DMS114 treated with DMSO at 0.1 percent for 48 hours (cell line): ENCODE data around the gene CDV3.

ENCODE experiments used
- DNase-seq: peaks from one replicate; lab custom pipeline; 2025; ENCODE audit not compliant: unreplicated experiment; lab: John Stamatoyannopoulos, UW

Gene CDV3

GRCh38 chr3:133568294-133569014 is 5.0 kb upstream of the CDV3 start:
- DNase-seq = no peak

DNA sequence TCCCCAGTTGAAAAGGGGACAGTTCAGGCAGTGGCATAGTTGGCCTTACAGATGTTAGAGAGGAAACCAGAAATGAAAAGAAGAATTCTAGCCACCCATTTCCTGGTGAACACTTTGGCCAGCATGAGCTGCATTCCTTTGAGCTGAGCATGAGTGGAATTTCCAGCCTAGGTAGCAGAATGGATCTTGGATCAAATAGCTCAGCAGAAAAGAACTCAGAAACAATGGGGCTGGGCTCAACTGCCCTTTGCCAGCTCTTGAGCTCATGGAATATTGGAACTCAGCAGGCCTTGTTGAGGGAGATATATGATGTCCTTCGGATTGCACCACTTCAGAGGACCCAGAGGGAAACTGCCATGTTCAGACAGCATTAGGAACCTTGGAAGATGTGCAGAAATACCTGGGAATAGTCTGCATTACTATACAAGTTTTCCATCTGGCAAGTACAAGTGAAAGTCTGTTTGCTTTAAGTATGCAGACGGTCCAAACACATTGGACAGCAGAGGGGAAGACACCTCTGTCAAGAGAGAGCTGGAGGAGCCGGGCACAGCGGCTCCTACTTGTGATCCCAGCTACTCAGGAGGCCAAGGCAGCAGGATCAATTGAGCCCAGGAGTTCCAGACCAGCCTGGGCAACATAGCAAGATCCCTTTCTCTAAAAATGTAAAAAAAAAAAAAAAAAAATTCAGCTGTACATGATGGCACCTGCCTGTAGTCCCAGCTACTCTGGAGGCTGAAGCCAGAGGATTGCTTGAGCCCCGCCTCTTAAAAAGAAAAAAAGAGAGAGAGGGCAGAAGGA is 3.1 kb upstream of the CDV3 start:
- no peak for DNase-seq

- no peak for DNase-seq
These were observed 2.6 kb upstream of the CDV3 start for GRCh38 chr3:133570937-133571320.

DNA sequence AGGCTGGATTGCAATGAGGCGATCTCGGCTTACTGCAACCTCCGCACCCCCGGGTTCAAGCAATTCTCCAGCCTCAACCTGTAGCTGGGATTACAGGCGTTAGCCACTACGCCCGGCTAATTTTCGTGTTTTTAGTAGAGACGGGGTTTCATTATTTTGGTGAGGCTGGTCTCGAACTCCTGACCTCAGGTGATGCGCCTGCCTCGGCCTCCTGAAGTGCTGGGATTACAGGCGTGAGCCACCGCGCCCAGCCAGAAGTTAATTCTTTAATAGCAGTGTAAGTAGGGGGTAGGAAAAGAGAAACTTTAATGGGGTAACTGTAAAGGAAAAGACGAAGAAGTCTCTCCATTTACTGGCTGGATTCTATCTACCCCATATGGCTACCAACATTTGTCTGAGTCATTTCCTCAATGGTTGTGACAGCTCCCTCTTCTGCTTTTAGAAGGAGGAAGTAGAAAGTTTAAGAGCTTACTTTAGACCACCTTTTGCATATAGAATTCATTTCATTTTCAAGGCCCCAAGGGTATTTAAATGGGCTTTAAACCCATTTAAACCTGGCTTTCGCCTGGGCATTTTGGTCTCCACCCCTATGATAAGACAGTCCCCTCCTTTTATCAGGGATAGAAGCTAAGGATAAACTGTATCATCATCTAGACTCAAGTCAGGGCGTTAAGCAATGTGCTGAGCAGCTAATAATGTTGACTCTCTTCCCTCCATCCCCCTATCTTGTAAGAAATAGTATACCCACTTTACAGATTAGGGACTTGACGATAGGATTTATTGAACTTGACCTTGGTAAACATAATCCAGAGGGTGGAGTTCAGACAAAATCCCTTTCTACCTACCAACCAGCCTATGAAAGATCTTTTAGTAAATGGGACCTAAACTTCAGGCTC is 1.1 kb upstream of the CDV3 start:
- no peak for DNase-seq

GRCh38 chr3:133573054-133573628 is 345 bp upstream of the CDV3 start:
- DNase-seq = no peak

DNA sequence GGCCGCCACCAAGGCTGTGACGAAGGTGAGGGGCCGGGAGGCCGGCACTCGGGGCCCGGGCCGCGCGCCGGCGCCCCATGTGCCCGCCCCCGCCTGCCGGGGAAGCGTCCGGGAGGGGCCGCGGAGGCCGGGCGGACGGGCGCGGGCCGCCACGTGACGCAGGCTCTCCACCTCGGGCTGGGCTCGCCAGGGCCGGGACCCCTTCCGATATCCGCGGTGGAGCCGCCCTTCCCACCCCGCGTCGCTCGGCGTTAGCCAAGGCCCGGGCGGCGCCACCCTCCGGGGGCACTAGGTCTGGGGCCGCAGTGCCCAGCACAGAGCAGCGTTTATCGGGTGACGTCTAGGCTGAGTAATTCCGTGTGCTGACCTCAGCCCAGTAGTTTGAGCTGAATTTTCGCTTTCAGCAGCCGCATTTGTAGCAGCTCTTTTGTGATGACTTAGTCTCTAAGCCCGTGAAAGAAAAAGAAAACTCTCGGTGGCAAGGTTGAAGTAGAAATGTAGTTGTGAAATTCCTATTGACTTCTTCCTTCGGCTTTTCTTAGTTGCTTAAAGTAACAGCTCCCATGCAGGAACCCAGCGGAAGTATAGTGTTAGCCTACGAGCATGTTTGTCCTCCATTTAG is 885 bp downstream of the CDV3 start:
- DNase-seq = no peak

DNA sequence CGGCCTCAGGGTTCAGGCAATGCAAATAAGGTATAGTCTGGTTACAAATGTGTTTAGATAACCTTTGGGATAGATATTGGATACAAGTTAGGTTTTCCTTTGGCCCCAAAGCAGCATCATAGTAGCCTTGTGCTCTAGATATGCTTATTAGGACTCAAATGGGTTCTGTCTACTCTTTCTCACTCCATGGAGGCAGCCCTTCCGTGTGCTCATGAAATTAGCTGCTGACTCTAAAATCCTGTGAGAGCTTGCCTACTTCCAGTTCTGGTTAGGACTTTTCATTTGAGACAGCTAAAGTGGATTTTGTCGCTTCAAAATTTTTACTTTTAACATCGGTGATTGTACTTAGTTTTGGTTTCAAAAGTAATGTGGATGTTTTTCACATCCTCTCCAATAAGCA is 1.6 kb downstream of the CDV3 start:
- DNase-seq = no peak

- DNase-seq = no peak
These were observed 2.7 kb downstream of the CDV3 start for GRCh38 chr3:133576169-133576568.

DNA sequence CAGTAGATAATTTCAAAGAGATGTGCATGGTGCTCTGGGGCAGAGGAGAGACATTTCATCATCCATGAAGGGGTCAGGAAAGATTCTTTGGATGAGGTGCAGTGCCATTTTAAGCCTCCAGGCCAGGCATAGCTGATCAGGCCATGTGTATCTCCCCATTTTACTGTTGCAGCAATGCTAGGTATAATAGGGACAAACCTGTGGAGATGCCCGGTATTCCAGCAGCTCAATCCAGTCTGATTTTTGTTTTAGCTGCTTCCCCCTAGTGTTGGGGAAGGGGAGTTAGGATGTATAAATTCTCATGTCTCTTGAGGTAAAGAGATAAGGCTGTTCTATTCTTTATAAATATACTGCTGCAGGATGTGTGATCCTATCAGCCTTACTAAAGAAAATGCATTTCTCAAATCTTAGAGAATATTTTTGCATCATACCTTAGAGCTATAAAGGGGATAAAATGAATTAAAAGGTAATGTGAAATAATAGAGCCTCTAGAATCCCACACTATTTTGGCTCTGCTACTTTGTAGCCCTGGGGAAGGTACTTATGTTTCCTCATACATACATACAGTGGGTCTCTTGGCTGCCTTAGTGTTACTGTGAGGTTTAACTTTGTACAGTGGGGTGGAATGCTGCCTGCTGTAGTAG is 5.2 kb downstream of the CDV3 start:
- no peak for DNase-seq

DNA sequence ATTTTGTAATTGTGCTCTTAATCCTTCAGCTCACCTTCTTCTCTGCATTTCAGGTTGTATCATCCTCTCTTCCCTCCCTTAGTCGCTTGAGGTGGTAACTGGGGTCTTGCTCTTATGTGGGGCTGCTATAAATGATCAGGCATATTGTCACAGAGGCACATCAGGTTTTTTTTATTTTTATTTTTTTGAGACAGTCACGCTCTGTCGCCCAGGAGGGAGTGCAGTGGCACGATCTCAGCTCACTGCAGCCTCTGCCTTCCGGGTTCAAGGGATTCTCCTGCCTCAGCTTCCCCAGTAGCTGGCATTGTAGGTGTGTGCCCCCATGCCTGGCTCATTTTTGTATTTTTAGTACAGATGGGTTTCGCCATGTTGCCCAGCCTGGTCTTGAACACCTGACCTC is 9.9 kb downstream of the CDV3 start:
- DNase-seq = no peak

GRCh38 chr3:133588035-133588434 is 14.5 kb downstream of the CDV3 start:
- no peak for DNase-seq

DNA sequence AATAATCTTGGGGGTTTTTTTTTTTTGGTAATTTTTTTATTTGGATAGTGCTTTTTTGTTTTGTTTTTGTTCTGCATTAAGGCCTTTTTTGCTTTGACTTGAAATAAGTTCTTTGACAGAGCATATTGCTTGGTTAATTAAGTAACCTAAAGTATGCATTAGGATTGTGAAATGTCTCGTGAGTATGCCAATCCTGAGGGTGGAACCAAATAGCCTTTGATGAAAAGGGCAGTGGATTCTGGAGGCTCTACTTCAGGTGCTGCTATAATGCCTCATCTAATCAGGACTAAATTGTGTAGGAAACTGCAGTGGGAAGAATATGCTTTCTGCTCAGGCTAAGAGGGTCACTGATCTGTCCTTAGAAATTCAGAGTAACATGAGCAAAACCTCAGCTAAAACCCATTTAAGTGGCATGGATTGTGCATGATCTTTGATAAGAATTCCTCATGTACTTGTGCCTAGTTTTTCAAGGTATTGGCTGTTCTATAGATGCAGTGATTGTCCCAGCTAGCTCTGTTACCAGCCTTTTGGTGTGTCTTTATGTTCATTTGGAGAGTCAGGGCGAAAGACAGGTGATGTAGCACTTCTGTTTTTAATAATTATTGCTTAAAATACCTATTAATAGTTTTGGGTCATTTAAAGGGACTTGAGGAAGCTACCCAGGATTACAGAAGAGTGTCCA is 15.4 kb downstream of the CDV3 start:
- no peak for DNase-seq

GRCh38 chr3:133589503-133589902 is 16.0 kb downstream of the CDV3 start:
- no peak for DNase-seq

- DNase-seq = no peak
These were observed 17.8 kb downstream of the CDV3 start for GRCh38 chr3:133591271-133591742.

- no peak for DNase-seq
These were observed 19.4 kb downstream of the CDV3 start for GRCh38 chr3:133592843-133593242.

DNA sequence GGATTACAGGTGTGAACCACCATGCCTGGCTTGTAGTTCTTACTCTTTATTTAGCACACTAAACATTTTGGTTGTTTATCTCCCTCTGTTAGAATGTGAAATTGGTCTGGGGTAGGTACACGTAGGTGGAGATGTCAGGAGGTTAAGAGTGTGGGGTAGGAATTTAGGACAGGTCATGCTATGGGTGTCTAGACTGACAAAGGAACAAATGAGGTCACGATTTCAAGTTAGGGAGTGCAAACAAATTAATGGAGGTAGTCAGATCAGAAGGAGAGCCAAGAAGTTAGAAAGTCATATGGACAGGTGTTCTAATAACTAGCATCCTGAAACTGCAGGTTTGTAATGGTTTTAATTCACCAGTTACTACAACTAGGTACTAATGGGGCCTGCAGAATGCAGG is 19.8 kb downstream of the CDV3 start:
- DNase-seq = no peak

DNA sequence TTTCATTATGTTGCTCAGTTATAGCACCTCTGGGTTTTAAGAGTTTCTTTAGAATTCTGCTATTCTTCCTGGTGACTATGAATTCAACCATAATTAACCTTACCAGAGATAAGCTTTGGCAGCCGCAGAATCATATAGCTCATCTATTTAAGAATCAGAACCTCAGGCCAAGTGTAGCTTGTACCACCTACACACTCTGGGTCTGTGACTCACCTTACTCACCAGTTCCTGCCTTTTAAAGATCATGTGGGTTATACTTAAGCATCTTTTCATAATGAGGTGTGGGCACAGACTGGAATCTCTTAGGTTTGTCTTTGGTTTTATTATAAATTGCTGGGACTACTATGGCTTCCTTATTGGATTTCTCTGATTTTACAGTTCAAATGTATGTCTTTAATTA is 21.9 kb downstream of the CDV3 start:
- DNase-seq = no peak

DNA sequence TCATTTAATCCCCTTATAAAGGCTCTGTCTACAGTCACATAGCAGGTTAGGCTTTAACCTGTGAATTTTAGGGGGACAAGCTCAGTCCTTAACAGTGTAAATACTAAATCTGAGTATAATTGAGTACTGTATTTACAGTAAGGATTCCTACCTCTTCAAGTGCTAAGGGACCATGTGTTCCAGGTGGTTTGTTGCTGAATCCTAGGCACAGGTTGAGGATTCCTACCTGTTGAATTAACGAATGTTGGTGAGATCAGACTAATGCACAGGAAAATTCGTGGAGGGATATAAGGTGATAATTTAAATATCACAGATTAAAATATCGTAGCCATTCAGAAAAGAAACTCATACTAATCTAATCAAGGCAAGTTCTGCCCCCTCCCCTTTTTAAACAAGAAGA is 24.9 kb downstream of the CDV3 start:
- DNase-seq = no peak

- no peak for DNase-seq
These were observed 25.8 kb downstream of the CDV3 start for GRCh38 chr3:133599280-133599679.
